Amniotic stem cell (primary cell): ENCODE data around the gene CNOT8.

Source experiments
- DNase-seq: peaks from one replicate; lab custom pipeline; 2025; lab: John Stamatoyannopoulos, UW

The CNOT8 gene

DNA sequence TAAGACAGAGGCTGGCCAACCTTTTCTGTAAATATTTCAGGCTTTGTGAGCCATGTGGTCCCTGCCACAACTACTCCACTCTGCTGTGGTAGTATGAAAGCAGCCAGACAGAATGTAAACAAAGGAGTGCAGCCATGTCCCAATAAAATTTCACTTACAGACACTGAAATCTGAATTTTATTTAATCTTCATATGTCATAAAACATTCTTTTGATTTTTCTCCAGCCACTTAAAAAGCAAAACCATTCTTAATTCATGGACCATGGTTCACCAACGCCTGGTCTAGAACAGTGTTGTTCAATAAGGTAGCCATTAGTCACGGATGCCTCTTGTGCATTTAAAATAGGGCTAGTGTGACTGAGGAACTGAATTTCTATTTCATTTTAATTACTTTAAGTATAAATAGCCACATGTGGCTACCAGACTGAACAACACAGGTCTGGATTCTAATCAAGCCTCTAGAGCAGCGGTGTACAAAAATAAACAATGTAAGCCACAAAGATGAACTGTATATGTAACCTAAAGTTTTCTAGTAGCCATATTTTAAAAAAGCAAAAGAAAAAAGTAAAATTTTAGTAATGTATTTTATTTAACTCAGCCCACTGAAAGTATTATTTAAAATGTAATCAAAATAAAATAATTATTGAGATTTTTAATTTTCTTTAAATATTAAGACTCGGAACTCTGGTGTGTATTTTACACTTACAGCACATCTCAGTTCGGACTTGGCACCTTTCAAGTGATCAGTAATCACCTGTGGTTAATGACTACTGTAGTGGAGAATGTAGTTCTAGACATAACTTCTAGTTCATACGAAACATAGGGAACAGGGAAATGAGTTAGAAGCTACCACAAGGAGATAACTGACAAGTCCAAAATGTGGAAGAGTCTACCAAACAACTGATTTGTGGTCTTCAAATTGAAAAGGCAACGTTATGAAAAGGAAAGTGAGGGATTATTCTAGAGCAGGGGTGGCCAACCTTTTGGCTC is 65.3 kb downstream of the CNOT8 start:
- no peak for DNase-seq
